Natural killer cell (primary cell): ENCODE measurements around the gene AP4M1. TPM values are rescaled to one million over a fixed set of nuclear protein-coding genes. Genes with fewer than 3 reads are reported as not detected.

Source experiments
- ATAC-seq, 3 donors: fragments of 150-1000 bp in 2 of 3; fragments of 200-7000 bp in 1 of 3; cut with Tn5 transposase; 1 replicate in 1 of 3; 2 replicates in 2 of 3; pipeline ENCODE4 v1.10.0; 2021; ENCODE audit warnings: mild to moderate bottlenecking in 2 of 3, moderate library complexity in 2 of 3
- DNase-seq, 2 donors: peaks; one replicate each; pipeline versions ENCODE4 v3.0.0 to v3.0.0-alpha.2; 2013 to 2021; ENCODE audit warnings: mixed read lengths in 1 of 2
- H3K27ac ChIP-seq: one replicate; pipeline ENCODE4 v1.5.1; 2013; ENCODE audit warnings: mild to moderate bottlenecking, low read length
- H3K27me3 ChIP-seq: one replicate; pipeline ENCODE4 v1.6.1; 2013; ENCODE audit warnings: low read length; ENCODE audit not compliant: control insufficient read depth, insufficient read depth
- H3K36me3 ChIP-seq: one replicate; pipeline ENCODE4 v1.6.1; 2013; ENCODE audit warnings: low read length; ENCODE audit not compliant: control insufficient read depth, insufficient read depth
- H3K4me1 ChIP-seq: one replicate; pipeline ENCODE4 v1.6.1; 2013; ENCODE audit warnings: low read length; ENCODE audit not compliant: control insufficient read depth, insufficient read depth
- H3K4me3 ChIP-seq: one replicate; pipeline ENCODE4 v1.5.1; 2013; ENCODE audit warnings: low read length
- H3K9me3 ChIP-seq: one replicate; pipeline ENCODE4 v1.6.1; 2013; ENCODE audit warnings: low read length; ENCODE audit not compliant: control insufficient read depth, insufficient read depth
- H3K27ac Mint-ChIP-seq, 2 donors: one replicate each; pipeline ENCODE4 v1.8.0; 2022; ENCODE audit warnings: mild to moderate bottlenecking in 2 of 2, mixed read lengths in 2 of 2, moderate library complexity in 1 of 2
- H3K27me3 Mint-ChIP-seq, 2 donors: one replicate each; pipeline ENCODE4 v1.8.0; 2022; ENCODE audit warnings: low read depth in 2 of 2, mixed read lengths in 2 of 2
- H3K36me3 Mint-ChIP-seq: one replicate; pipeline ENCODE4 v1.8.0; 2022; ENCODE audit warnings: mixed read lengths
- H3K4me1 Mint-ChIP-seq, 2 donors: one replicate each; pipeline ENCODE4 v1.8.0; 2022; ENCODE audit warnings: mixed read lengths in 2 of 2
- H3K4me3 Mint-ChIP-seq: one replicate; pipeline ENCODE4 v1.8.0; 2022; ENCODE audit warnings: mild to moderate bottlenecking, moderate library complexity, mixed read lengths
- H3K9me3 Mint-ChIP-seq, 2 donors: one replicate each; pipeline ENCODE4 v1.8.0; 2022; ENCODE audit warnings: mixed read lengths in 2 of 2
- WGBS: methylation state at CpG from one replicate; pipeline ENCODE4 v1.1.7; 2013; ENCODE audit warnings: missing lambda C conversion rate; ENCODE audit not compliant: insufficient coverage; 5-methylcytosine and 5-hydroxymethylcytosine counted together
- intact Hi-C: fragments of 100-400 bp; cut with micrococcal nuclease; formaldehyde crosslinking; loops from one replicate; pipeline ENCODE4 v1.14.2; 2022
- total RNA-seq, 4 donors: library from RNA; stranded (reverse); fragments of 120-200 nt in 1 of 4; gene quantifications; one replicate each; pipeline versions ENCODE4 v1.2.3 to v1.2.4, GENCODE V29; 2013 to 2022
- TF ChIP-seq, protein P1 (sequence below): fragments of 200-600 bp; IDR thresholded peaks from one replicate; pipeline ENCODE4 v1.8.0; 2022; ENCODE audit warnings: antibody characterized with exemption

Gene AP4M1
- total RNA-seq, 3 donors from 2014 or later (not counting 1 experiment from before 2014, with no cell fraction given), result 8.4 to 12.8 (median 12.7) TPM

DNA sequence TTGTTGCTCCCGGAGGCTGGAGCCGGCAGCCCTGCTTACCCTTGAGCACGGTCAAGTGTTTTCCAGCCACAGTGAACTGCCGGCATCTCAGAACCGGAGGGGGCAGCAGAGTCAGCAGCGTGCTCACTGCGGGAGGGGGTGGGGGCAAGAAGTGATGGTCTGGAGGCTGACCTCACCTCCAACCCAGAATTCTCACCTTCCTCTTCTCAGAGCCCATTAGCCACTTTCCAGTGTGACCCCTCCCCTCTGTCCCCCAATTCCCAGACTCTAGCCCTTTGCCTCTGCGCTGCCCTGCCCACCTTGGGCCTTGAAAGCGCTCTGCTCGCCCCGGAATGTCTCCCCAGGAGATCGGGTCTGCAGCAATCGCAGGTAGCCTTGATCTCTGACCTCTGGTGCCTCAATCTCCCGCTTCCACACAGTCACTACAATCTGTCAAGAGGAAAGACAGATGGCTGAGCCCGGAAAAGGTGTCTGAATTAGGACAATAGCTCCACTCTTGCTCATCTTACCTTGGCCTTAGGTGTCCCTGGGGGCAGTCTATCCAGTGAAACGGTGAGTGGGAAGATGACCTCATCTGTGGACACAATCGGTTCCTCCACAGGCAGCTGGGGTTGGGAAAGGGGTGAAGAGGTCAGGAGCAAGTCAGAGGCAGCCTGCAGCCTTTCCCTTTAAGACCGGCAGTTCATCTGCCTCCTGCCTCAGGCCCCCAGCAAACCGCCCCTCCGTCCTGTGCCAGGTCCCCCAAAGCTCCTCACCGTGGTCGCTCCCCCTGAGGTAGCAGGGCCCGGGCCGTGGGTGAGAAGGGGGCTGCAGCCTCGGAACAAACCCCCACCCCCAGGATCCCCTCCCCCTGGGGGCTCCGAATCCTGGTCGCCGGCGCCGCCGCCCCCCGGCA lies 56.1 kb downstream of the AP4M1 start:
- peaks cover 35% of the 10 kb centered on the region for H3K4me1 ChIP-seq
- ATAC-seq, result peak in 1 of 3 donors; percentile 1
- Mint-ChIP-seq H3K9me3 (no peaks in the 10 kb centered on the region), H3K36me3 (no peaks in the 10 kb centered on the region), H3K27ac (peak overlapping the region; percentile 80 to 85), H3K4me3 (peak overlapping the region; percentile 86), H3K4me1 (peaks cover 7 to 23% of the 10 kb centered on the region in 2 donors), H3K27me3 (no peaks in the 10 kb centered on the region)
- no peaks in the 10 kb centered on the region for H3K9me3 ChIP-seq
- peaks cover 30% of the 10 kb centered on the region for H3K36me3 ChIP-seq
- intact Hi-C loops, result loop anchor here (1.0 kb wide), 1 partner anchor 9 kb away; the partner anchor contains the start of gene LAMTOR4
- H3K27me3 ChIP-seq, result no peaks in the 10 kb centered on the region
- 34% methylated on average over 30 of the region's 32 CpGs for WGBS
- TF ChIP-seq, protein P1, sequence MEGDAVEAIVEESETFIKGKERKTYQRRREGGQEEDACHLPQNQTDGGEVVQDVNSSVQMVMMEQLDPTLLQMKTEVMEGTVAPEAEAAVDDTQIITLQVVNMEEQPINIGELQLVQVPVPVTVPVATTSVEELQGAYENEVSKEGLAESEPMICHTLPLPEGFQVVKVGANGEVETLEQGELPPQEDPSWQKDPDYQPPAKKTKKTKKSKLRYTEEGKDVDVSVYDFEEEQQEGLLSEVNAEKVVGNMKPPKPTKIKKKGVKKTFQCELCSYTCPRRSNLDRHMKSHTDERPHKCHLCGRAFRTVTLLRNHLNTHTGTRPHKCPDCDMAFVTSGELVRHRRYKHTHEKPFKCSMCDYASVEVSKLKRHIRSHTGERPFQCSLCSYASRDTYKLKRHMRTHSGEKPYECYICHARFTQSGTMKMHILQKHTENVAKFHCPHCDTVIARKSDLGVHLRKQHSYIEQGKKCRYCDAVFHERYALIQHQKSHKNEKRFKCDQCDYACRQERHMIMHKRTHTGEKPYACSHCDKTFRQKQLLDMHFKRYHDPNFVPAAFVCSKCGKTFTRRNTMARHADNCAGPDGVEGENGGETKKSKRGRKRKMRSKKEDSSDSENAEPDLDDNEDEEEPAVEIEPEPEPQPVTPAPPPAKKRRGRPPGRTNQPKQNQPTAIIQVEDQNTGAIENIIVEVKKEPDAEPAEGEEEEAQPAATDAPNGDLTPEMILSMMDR, result no peak
- peak overlapping the region; percentile 66 for H3K4me3 ChIP-seq
- H3K27ac ChIP-seq, result peak overlapping the region; percentile 56
- peak in 1 of 2 donors; percentile 33 for DNase-seq

Other genes starting within 250 kb of the AP4M1 start
- not detected for gene OR2AE1, start 224.6 kb upstream of the AP4M1 start, total RNA-seq
- 10 to 100 TPM; 16.8 to 28.1 (median 22.4) TPM for gene TRIM4, start 182.1 kb upstream of the AP4M1 start, total RNA-seq
- gene GJC3, start 172.0 kb upstream of the AP4M1 start, total RNA-seq, result not detected
- gene AZGP1, start 125.6 kb upstream of the AP4M1 start, total RNA-seq, result not detected
- gene ZKSCAN1, start 86.0 kb upstream of the AP4M1 start, total RNA-seq, result 10 to 100 TPM; 57.6 to 62.5 (median 60.8) TPM
- 1 to 10 TPM; 6.2 to 8.9 (median 7.2) TPM for gene ZSCAN21, start 51.9 kb upstream of the AP4M1 start, total RNA-seq
- 10 to 100 TPM; 37.8 to 51.6 (median 49.0) TPM for gene ZNF3, start 19.9 kb upstream of the AP4M1 start, total RNA-seq
- gene COPS6, start 12.7 kb upstream of the AP4M1 start, total RNA-seq, result 10 to 100 TPM; 79.0 to 94.6 (median 84.4) TPM
- 100 to 1,000 TPM; 112 to 214 (median 137) TPM for gene MCM7, start 246 bp upstream of the AP4M1 start, total RNA-seq
- 10 to 100 TPM; 42.2 to 56.8 (median 47.9) TPM for gene TAF6, start 17.7 kb downstream of the AP4M1 start, total RNA-seq
- 10 to 100 TPM; 19.1 to 25.8 (median 23.9) TPM for gene CNPY4, start 18.0 kb downstream of the AP4M1 start, total RNA-seq
- gene MBLAC1, start 25.3 kb downstream of the AP4M1 start, total RNA-seq, result 1 to 10 TPM; 2.8 to 4.3 (median 4.1) TPM
- gene LAMTOR4, start 47.3 kb downstream of the AP4M1 start, total RNA-seq, result 100 to 1,000 TPM; 148 to 161 (median 156) TPM
- gene TRAPPC14, start 57.1 kb downstream of the AP4M1 start, total RNA-seq, result 10 to 100 TPM; 55.1 to 59.2 (median 56.5) TPM
- under 1 TPM; 0.78 to 0.95 (median 0.78) TPM for gene GAL3ST4, start 67.0 kb downstream of the AP4M1 start, total RNA-seq
- 1 to 10 TPM; 1.9 to 2.4 (median 2.3) TPM for gene GPC2, start 75.7 kb downstream of the AP4M1 start, total RNA-seq
- 1 to 10 TPM; 5.0 to 5.6 (median 5.5) TPM for gene STAG3, start 76.3 kb downstream of the AP4M1 start, total RNA-seq
- 10 to 100 TPM; 45.6 to 84.1 (median 52.9) TPM for gene PVRIG, start 118.3 kb downstream of the AP4M1 start, total RNA-seq
- not detected for gene SPDYE3, start 206.1 kb downstream of the AP4M1 start, total RNA-seq